ENCODE results near the gene ARHGEF37. TPM values are rescaled to one million over a fixed set of nuclear protein-coding genes. Genes with fewer than 3 reads are reported as not detected.
"Not testable (repeated sequence)": the region's sequence is repeated elsewhere in the genome, so short reads cannot be mapped to it uniquely, and the experiment has no call there.

The ARHGEF37 gene, protein sequence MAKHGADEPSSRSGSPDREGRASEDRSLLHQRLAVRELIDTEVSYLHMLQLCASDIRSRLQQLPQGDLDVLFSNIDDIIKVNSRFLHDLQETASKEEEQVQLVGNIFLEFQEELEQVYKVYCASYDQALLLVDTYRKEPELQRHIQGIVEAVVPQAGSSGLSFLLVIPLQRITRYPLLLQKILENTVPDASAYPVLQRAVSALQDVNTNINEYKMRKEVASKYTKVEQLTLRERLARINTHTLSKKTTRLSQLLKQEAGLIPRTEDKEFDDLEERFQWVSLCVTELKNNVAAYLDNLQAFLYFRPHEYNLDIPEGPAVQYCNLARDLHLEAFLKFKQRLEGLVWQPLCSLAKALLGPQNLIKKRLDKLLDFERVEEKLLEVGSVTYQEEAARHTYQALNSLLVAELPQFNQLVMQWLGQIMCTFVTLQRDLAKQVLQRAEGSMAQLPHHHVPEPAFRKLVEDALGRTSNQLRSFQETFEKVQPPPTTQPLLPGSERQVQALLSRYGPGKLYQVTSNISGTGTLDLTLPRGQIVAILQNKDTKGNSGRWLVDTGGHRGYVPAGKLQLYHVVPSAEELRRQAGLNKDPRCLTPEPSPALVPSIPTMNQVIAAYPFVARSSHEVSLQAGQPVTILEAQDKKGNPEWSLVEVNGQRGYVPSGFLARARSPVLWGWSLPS
- total RNA-seq (2021) (0.64 and 1.7 TPM in 2 replicates), Bru-seq, nascent RNA (percentile 19 among the genes with signal in this experiment), BruChase-seq, experiment 1, labeled RNA remaining after a 2-hour chase (percentile 16 among the genes with signal in this experiment), BruChase-seq, experiment 2, labeled RNA remaining after a 6-hour chase (percentile 20 among the genes with signal in this experiment)
- long read RNA-seq, partial matches to known transcripts = 0 of 1 reads
- long read RNA-seq, other reads (novel, unspliced or antisense) = 1 of 1 reads

- peak within 1 kb of the TSS; percentile 15 for H3K27ac ChIP-seq (ENCODE audit: low read depth, low read length, poor library complexity, severe bottlenecking)
- no TSS peak for BruUV-seq (replicated peaks)
- no peaks in the 10 kb centered on the region for H3K36me3 ChIP-seq (ENCODE audit: insufficient read depth, low read length, poor library complexity, severe bottlenecking)
- H3K27me3 ChIP-seq (replicated peaks; ENCODE audit: insufficient read depth, low read depth, low read length, poor library complexity) = no peaks in the 10 kb centered on the region
- DNase-seq (ENCODE audit: low spot score) = peak; percentile 51
- ChIA-PET POLR2A (ENCODE audit: low non-redundant PET) (interaction anchor here (0.6 kb wide), 1 partner anchor 444 kb away, joined by 4 read pairs; no protein-coding TSS in a partner anchor), CTCF (no interaction called here)
- H3K4me1 ChIP-seq (ENCODE audit: insufficient read depth, low read length, poor library complexity, severe bottlenecking) = peaks cover 9% of the 10 kb centered on the region
- intact Hi-C loops (cut with micrococcal nuclease; ENCODE audit: unreplicated experiment) = no loop called here
- H3K4me3 ChIP-seq (ENCODE audit: low read depth, low read length, poor library complexity, severe bottlenecking) = peak within 1 kb of the TSS; percentile 49
- no peaks in the 10 kb centered on the region for H3K9me3 ChIP-seq (ENCODE audit: low read depth, low read length, poor library complexity, severe bottlenecking)
- TF ChIP-seq, protein P1, sequence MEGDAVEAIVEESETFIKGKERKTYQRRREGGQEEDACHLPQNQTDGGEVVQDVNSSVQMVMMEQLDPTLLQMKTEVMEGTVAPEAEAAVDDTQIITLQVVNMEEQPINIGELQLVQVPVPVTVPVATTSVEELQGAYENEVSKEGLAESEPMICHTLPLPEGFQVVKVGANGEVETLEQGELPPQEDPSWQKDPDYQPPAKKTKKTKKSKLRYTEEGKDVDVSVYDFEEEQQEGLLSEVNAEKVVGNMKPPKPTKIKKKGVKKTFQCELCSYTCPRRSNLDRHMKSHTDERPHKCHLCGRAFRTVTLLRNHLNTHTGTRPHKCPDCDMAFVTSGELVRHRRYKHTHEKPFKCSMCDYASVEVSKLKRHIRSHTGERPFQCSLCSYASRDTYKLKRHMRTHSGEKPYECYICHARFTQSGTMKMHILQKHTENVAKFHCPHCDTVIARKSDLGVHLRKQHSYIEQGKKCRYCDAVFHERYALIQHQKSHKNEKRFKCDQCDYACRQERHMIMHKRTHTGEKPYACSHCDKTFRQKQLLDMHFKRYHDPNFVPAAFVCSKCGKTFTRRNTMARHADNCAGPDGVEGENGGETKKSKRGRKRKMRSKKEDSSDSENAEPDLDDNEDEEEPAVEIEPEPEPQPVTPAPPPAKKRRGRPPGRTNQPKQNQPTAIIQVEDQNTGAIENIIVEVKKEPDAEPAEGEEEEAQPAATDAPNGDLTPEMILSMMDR (conservative IDR thresholded peaks at IDR 0.05; ENCODE audit: low read depth, low read length) = no peak
- TF ChIP-seq EZH2 (IDR thresholded peaks at IDR 0.05; ENCODE audit: borderline replicate concordance, low read depth, low read length, poor library complexity, severe bottlenecking) = no peak
Measured at GRCh38 chr5:149581192-149581861, at the start of gene ARHGEF37. Gene ARHGEF37 (plus strand): TSS chr5:149581498. CDS start chr5:149597770, 16,272 bp downstream.

- Histone ChIP-seq H3K9me3 (ENCODE audit: low read depth, low read length, poor library complexity, severe bottlenecking) (no peaks in the 10 kb centered on the region), H3K27me3 (replicated peaks; ENCODE audit: insufficient read depth, low read depth, low read length, poor library complexity) (no peaks in the 10 kb centered on the region), H3K36me3 (ENCODE audit: insufficient read depth, low read length, poor library complexity, severe bottlenecking) (peaks cover 20% of the 10 kb centered on the region), H3K4me3 (ENCODE audit: low read depth, low read length, poor library complexity, severe bottlenecking) (no peak overlapping the region), H3K27ac (ENCODE audit: low read depth, low read length, poor library complexity, severe bottlenecking) (no peak overlapping the region), H3K4me1 (ENCODE audit: insufficient read depth, low read length, poor library complexity, severe bottlenecking) (peaks cover 19% of the 10 kb centered on the region)
- no peak for TF ChIP-seq EZH2 (IDR thresholded peaks at IDR 0.05; ENCODE audit: borderline replicate concordance, low read depth, low read length, poor library complexity, severe bottlenecking)
- TF ChIP-seq, protein P1 (conservative IDR thresholded peaks at IDR 0.05; ENCODE audit: low read depth, low read length) = no peak
- ChIA-PET POLR2A (ENCODE audit: low non-redundant PET) (interaction anchor here (0.6 kb wide), 1 partner anchor 50 kb away, joined by 3 read pairs; no protein-coding TSS in a partner anchor), CTCF (no interaction called here)
- BruUV-seq (replicated peaks) = no TSS peak
- intact Hi-C loops (cut with micrococcal nuclease; ENCODE audit: unreplicated experiment) = no loop called here
- DNase-seq (ENCODE audit: low spot score) = no peak
Measured at GRCh38 chr5:149532413-149532812, 48.9 kb upstream of the ARHGEF37 start.

GRCh38 chr5:149535787-149536186, 45.5 kb upstream of the ARHGEF37 start:
- intact Hi-C loops (cut with micrococcal nuclease; ENCODE audit: unreplicated experiment); H3K9me3 ChIP-seq (ENCODE audit: low read depth, low read length, poor library complexity, severe bottlenecking); H3K4me3 ChIP-seq (ENCODE audit: low read depth, low read length, poor library complexity, severe bottlenecking); DNase-seq (ENCODE audit: low spot score); H3K27me3 ChIP-seq (replicated peaks; ENCODE audit: insufficient read depth, low read depth, low read length, poor library complexity); BruUV-seq (replicated peaks); POLR2A ChIA-PET (ENCODE audit: low non-redundant PET); H3K27ac ChIP-seq (ENCODE audit: low read depth, low read length, poor library complexity, severe bottlenecking); H3K4me1 ChIP-seq (ENCODE audit: insufficient read depth, low read length, poor library complexity, severe bottlenecking); CTCF ChIA-PET: not testable (repeated sequence)
- peaks cover 41% of the 10 kb centered on the region for H3K36me3 ChIP-seq (ENCODE audit: insufficient read depth, low read length, poor library complexity, severe bottlenecking)

Data from A673 (cell line).